PFSK-1 (cell line): ENCODE data around the gene POLR1A.

Source experiments
- POLR2AphosphoS5 ChIP-seq: IDR thresholded peaks from 2 replicates; pipeline ENCODE4 v1.6.1; 2012; ENCODE audit warnings: low read depth, mild to moderate bottlenecking, control low read depth, low read length, moderate library complexity
- SIN3A ChIP-seq: IDR thresholded peaks from 2 replicates; pipeline ENCODE4 v1.6.1; 2012; ENCODE audit warnings: mild to moderate bottlenecking, low read length, moderate library complexity, borderline replicate concordance; ENCODE audit not compliant: insufficient read depth
- TAF1 ChIP-seq: IDR thresholded peaks from 2 replicates; pipeline ENCODE4 v1.6.1; 2012; ENCODE audit warnings: low read length, control low read depth, borderline replicate concordance; ENCODE audit not compliant: insufficient read depth
- TF ChIP-seq, protein P1 (sequence below), 2 experiments: IDR thresholded peaks; 2 replicates each; pipeline versions ENCODE4 v1.6.1 to v1.8.0; 2011 to 2012; ENCODE audit warnings: low read depth in 2 of 2, low read length in 2 of 2, control low read depth in 1 of 2, inconsistent platforms in 1 of 2, mild to moderate bottlenecking in 1 of 2, moderate library complexity in 1 of 2; ENCODE audit not compliant: insufficient read depth in 1 of 2

DNA sequence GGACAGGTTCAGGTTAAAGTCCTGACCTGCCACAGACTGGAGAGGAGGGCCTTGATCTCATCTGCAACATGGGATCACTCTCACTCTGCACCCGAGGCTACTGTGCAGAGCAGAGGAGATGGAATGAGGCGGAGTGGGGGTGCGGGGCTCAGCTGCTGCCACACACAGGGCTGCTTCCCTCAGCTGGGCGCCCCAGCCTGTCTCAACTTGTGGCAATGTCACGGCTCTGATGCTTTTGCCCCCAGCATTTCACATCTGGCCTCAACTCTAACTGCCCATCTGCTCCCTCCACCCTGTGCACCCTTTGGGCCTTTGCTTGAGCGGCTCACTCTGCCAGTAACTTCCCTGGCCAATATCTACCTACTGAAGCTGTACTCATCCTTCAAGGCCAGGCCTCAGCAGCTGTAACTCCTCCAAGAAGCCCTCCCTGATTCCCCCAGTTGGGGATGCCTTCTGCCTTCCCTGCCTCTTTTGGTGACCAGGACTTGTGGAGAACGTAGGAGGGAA, 70.3 kb downstream of the POLR1A start:
- TF ChIP-seq, protein P1, sequence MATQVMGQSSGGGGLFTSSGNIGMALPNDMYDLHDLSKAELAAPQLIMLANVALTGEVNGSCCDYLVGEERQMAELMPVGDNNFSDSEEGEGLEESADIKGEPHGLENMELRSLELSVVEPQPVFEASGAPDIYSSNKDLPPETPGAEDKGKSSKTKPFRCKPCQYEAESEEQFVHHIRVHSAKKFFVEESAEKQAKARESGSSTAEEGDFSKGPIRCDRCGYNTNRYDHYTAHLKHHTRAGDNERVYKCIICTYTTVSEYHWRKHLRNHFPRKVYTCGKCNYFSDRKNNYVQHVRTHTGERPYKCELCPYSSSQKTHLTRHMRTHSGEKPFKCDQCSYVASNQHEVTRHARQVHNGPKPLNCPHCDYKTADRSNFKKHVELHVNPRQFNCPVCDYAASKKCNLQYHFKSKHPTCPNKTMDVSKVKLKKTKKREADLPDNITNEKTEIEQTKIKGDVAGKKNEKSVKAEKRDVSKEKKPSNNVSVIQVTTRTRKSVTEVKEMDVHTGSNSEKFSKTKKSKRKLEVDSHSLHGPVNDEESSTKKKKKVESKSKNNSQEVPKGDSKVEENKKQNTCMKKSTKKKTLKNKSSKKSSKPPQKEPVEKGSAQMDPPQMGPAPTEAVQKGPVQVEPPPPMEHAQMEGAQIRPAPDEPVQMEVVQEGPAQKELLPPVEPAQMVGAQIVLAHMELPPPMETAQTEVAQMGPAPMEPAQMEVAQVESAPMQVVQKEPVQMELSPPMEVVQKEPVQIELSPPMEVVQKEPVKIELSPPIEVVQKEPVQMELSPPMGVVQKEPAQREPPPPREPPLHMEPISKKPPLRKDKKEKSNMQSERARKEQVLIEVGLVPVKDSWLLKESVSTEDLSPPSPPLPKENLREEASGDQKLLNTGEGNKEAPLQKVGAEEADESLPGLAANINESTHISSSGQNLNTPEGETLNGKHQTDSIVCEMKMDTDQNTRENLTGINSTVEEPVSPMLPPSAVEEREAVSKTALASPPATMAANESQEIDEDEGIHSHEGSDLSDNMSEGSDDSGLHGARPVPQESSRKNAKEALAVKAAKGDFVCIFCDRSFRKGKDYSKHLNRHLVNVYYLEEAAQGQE (IDR thresholded peaks at IDR 0.05; ENCODE audit: insufficient read depth in 1 of 2, low read depth in 2 of 2, low read length in 2 of 2), result no peak
- TF ChIP-seq SIN3A (no peak), POLR2AphosphoS5 (no peak), TAF1 (no peak)
